ENCODE measurements around the gene EFCAB14. TPM values are rescaled to one million over a fixed set of nuclear protein-coding genes. Genes with fewer than 3 reads are reported as not detected.

EFCAB14 gene
- total and polyA plus RNA-seq, 2 of the 8 experiments (the other 6 are each of a cell fraction or from before 2014, with no cell fraction given) = 19.4 to 40.4 TPM

DNA sequence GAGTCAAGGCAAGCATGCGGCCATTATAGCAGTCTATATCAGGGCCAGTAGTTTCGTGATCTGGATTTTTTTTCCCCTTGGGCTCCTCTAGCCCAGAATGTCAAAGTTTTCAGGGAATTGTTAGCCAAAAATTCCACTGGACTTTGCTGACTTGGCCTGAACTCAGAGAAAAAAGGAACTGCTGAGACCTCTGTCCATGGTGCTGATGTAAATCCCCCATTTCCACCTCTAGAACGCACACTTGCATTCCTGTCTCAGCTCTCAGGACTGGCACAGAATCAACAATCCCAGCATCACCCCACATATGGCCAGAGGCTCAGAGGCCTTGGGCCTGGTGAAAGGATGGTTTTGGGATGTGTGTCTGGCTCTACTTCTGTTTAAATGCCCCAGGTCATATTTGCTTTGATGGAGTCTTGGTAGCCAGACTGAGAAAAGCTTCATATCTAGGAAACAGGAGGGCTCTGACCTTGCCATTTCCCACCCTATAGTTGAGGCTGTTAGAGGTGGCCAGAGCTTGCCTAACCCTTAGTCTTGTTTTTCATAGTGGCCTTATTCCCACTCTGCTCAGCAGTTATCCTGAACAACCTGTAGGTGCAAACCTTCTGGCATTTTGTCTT is 16.9 kb upstream of the EFCAB14 start (continued):
- TF ChIP-seq, protein P1, sequence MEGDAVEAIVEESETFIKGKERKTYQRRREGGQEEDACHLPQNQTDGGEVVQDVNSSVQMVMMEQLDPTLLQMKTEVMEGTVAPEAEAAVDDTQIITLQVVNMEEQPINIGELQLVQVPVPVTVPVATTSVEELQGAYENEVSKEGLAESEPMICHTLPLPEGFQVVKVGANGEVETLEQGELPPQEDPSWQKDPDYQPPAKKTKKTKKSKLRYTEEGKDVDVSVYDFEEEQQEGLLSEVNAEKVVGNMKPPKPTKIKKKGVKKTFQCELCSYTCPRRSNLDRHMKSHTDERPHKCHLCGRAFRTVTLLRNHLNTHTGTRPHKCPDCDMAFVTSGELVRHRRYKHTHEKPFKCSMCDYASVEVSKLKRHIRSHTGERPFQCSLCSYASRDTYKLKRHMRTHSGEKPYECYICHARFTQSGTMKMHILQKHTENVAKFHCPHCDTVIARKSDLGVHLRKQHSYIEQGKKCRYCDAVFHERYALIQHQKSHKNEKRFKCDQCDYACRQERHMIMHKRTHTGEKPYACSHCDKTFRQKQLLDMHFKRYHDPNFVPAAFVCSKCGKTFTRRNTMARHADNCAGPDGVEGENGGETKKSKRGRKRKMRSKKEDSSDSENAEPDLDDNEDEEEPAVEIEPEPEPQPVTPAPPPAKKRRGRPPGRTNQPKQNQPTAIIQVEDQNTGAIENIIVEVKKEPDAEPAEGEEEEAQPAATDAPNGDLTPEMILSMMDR (IDR thresholded peaks at IDR 0.05; ENCODE audit: control extremely low read depth in 1 of 3, insufficient read depth in 1 of 3, low read depth in 1 of 3, low read length in 3 of 3) = peak; percentile 41 to 81 (median 61)
- TF ChIP-seq RFX5 (IDR thresholded peaks at IDR 0.05; ENCODE audit: borderline replicate concordance, low read depth, low read length) (no peak), HDAC6 (IDR thresholded peaks at IDR 0.05; ENCODE audit: low read depth, low read length) (no peak), CHD2 (IDR thresholded peaks at IDR 0.05; ENCODE audit: low read length) (no peak), SIN3A (conservative IDR thresholded peaks at IDR 0.05 in 1 of 2, IDR thresholded peaks at IDR 0.05 in 1 of 2; ENCODE audit: low read depth in 1 of 2, low read length in 2 of 2) (peak; percentile 76 to 85; a peak in 3 of 4 replicates), SIX5 (IDR thresholded peaks at IDR 0.05; ENCODE audit: low read depth, low read length) (no peak), MAFK (IDR thresholded peaks at IDR 0.05; ENCODE audit: low read depth, low read length) (peak; percentile 17; the same call in 1 of the 2 replicates), SP2 (IDR thresholded peaks at IDR 0.05; ENCODE audit: low read length) (no peak), BCL11A (IDR thresholded peaks at IDR 0.05; ENCODE audit: low read depth in 2 of 2, low read length in 2 of 2) (no peak), POU5F1 (IDR thresholded peaks at IDR 0.05; ENCODE audit: low read depth, low read length) (no peak), TAF7 (optimal IDR thresholded peaks at IDR 0.05; ENCODE audit: borderline replicate concordance, low read depth, low read length) (no peak), JUN (IDR thresholded peaks at IDR 0.05; ENCODE audit: low read depth, low read length) (no peak), RAD21 (IDR thresholded peaks at IDR 0.05 in 1 of 2, conservative IDR thresholded peaks at IDR 0.05 in 1 of 2; ENCODE audit: low read depth in 2 of 2, low read length in 2 of 2) (peak; percentile 60 to 71)
- TF ChIP-seq, protein P2, sequence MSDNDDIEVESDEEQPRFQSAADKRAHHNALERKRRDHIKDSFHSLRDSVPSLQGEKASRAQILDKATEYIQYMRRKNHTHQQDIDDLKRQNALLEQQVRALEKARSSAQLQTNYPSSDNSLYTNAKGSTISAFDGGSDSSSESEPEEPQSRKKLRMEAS (IDR thresholded peaks at IDR 0.05) = no peak
